Right ventricle myocardium inferior (tissue), 1 donor: Measurements from ENCODE around the gene CSNK1D. TPM values are rescaled to one million over a fixed set of nuclear protein-coding genes. Genes with fewer than 3 reads are reported as not detected.

Experiments used
- ATAC-seq: fragments of 200-7000 bp; cut with Tn5 transposase; one replicate; pipeline ENCODE4 v1.9.1; 2020; ENCODE audit warnings: mild to moderate bottlenecking, moderate library complexity
- DNase-seq: peaks from one replicate; pipeline ENCODE4 v3.0.0; 2021; ENCODE audit errors: missing footprints
- intact Hi-C: fragments of 100-400 bp; cut with DNase I; formaldehyde crosslinking; loops from one replicate; pipeline ENCODE4 v1.11.0; 2022
- total RNA-seq: library from RNA; stranded (reverse); fragmentation: NEBNext Ultra II Directional; extraction: Animal tissue kit (Norgen Biotek cat#: 25700); gene quantifications from one replicate; pipeline ENCODE4 v1.2.1, GENCODE V29; 2021
- donor health status: DM: no; HTN: yes; CAD: no; lungs with severe emphysema.

CSNK1D gene
- total RNA-seq, 1 donor from 2014 or later: 62.6 TPM

GRCh38 chr17:82313195-82314011 lies 39.9 kb upstream of the CSNK1D start:
- intact Hi-C loops: no loop called here
- DNase-seq (no peak), ATAC-seq (no peak)

DNA sequence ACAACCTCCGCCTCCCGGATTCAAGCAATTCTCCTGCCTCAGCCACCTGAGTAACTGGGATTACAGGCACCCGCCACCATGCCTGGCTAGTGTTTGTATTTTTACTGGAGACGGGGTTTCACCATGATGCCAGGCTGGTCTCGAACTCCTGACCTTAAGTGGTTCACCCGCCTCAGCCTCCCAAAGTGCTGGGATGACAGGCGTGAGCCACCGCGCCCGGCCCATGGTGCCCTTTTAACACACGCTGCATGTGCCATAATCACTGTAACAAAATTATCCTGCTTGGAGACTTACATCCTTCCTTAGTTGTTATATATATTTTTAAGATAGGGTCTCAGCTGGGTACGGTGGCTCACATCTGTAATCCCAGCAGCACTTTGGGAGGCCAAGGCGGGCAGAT lies 38.5 kb upstream of the CSNK1D start:
- intact Hi-C loops: no loop called here
- ATAC-seq: no peak
- DNase-seq: no peak

- intact Hi-C loops: no loop called here
Observed at GRCh38 chr17:82310877-82311276, 37.4 kb upstream of the CSNK1D start.

DNA sequence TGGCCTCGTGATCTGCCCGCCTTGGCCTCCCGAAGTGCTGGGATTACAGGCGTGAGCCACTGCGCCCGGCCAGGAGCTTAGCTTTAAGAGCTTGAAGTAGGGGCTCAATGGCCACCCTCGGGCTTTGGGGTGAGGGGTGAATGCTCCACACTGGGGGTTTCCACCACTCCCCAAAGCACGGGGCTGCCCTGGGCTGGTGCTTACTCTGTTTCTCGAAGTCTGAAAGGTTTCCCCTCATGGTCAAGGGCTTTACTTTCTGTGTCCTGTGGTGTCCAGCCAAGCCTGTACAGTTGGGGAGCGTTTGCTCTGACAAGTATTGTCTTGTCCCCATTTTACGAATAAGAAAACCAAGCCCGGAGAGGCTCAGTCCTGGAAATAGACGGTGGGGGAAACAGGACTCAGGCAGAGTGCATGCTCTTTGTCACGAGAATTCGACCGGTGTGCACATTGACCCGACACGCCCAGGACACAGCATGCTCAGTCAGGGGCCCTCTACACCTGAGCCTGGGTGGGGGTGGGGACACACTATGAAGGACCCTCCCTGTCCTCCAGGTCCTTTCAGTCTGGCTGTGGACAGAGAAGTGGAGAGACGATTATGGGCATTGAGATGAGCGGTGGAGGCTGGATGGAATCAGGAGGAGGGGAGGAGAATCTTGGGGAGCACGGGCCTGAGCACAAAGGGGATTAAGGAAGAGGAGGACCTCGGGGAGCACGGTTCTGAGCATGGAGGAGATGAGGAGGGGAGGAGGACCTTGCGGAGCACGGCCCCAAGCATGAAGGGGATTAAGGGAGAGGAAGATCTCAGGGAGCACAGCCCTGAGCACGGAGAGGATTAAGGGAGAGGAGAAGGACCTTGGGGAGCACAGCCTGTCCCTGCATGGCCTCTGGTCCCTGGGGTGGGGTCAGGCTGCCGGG lies 36.4 kb upstream of the CSNK1D start:
- intact Hi-C loops: no loop called here
- DNase-seq (no peak), ATAC-seq (no peak)

More at GRCh38 chr17:82310877-82311276, 37.4 kb upstream of the CSNK1D start:
- DNase-seq (no peak), ATAC-seq (no peak)

- intact Hi-C loops: no loop called here
- ATAC-seq (no peak), DNase-seq (no peak)
Observed at GRCh38 chr17:82305727-82306300, 32.3 kb upstream of the CSNK1D start.

- intact Hi-C loops: no loop called here
- DNase-seq (no peak), ATAC-seq (no peak)
Observed at GRCh38 chr17:82304826-82305726, 31.6 kb upstream of the CSNK1D start.

GRCh38 chr17:82303944-82304808 lies 30.7 kb upstream of the CSNK1D start:
- ATAC-seq (peak; percentile 45), DNase-seq (no peak)
- intact Hi-C loops: no loop called here

DNA sequence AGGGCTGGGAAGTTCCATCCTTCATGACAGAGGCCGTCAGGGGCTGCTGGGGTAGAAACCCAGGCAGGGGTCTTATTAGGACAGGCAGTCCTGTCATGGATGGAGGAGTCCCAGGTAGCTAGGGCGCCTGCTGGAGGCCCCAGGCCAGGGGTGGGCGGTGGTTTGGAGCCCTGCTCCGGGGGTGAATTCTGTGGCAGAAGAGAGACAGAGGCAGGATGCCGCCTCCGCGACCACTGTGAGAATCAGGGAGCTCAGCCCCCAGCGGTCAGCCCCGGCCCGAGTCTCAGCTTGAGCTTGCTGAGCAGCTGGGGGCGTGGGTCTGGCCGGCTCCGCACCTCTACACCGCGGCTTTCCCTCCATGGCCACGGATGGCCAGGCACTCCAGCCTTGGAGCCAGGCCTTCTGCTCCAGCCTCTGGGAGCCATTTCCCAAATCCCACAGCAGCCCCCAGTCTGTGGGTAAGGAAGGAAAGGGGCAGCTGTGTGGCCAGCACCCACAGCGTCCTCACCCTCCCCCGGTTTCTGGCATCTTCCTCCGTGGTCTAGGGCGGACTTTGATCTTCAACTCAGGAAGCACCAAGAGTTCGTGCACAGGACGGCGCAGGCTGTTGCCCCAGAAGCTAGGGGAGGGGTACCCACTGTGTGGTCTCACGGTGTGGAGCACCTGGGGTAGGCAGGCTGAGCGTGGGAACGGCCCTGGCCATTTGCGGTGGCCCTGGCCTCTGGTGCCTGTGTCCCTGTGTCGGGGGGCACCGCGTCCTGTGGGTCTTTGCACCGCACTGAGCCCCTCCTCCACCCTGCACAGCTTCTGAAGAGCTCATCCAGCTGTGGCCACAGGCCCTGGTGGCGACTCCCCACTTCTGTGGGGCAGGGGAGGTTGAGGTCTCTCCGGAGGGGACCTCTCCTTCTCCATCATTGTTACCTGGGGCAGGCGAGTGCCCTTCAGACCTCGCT lies 29.8 kb upstream of the CSNK1D start:
- no peak for DNase-seq
- intact Hi-C loops: no loop called here

GRCh38 chr17:82302568-82302963 lies 29.1 kb upstream of the CSNK1D start:
- ATAC-seq: no peak

More for the DNA sequence above, 29.8 kb upstream of the CSNK1D start:
- ATAC-seq: no peak

GRCh38 chr17:82301916-82302567 lies 28.5 kb upstream of the CSNK1D start:
- intact Hi-C loops: no loop called here
- DNase-seq (no peak), ATAC-seq (no peak)

More at GRCh38 chr17:82302568-82302963, 29.1 kb upstream of the CSNK1D start:
- DNase-seq: no peak
- intact Hi-C loops: no loop called here

DNA sequence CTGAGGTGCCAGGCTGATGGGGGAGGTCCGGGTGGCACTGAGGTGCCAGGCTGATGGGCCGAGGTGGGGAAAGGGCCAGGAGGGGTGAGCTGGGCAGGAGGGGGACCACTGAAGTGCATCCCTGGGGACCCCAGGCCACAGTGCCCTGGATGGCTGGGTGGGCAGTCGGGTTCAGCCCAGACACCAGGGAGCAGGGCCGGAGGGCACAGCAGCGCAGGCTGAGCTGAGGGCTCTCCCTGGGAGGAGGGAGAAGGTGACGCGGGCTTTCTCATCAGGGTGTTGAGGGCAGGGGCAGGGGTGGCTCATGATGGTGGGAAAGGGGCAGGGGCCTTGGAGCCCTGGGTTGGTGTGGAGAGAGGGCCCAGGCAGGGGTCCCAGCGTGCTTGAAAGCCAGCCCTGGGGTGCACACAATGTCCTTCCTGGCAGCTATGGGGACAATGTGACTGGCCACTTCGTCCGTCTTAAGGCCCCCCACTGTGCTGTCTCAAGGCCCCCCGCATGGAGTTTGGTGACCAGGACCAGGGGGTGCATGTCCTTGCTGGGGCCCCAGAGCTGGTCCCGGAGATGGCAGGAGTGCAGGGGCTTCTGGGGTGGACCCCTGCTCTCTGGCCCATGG lies 27.9 kb upstream of the CSNK1D start:
- ATAC-seq (no peak), DNase-seq (no peak)
- intact Hi-C loops: no loop called here

- ATAC-seq (no peak), DNase-seq (peak; percentile 91)
- intact Hi-C loops: no loop called here
Observed at GRCh38 chr17:82300707-82301270, 27.3 kb upstream of the CSNK1D start.

GRCh38 chr17:82300228-82300627 lies 26.7 kb upstream of the CSNK1D start:
- no peak for DNase-seq
- intact Hi-C loops: no loop called here
- ATAC-seq: no peak

- DNase-seq: no peak
- intact Hi-C loops: no loop called here
- no peak for ATAC-seq
Observed at GRCh38 chr17:82299452-82299851, 26.0 kb upstream of the CSNK1D start.
